Ureter (tissue), 1 donor: ENCODE results near the gene PCYT2. TPM values are rescaled to one million over a fixed set of nuclear protein-coding genes. Genes with fewer than 3 reads are reported as not detected.
"Not testable (repeated sequence)": the region's sequence is repeated elsewhere in the genome, so short reads cannot be mapped to it uniquely, and the experiment has no call there.

Experiments used
- DNase-seq: peaks from one replicate; pipeline ENCODE4 v3.0.0-alpha.2; 2020; ENCODE audit warnings: low spot score
- total RNA-seq: library from RNA; stranded (reverse); gene quantifications from one replicate; pipeline ENCODE4 v1.2.4, GENCODE V29; 2023
- donor health status: DM: yes; HTN: yes; CAD: no.

Gene PCYT2
- total RNA-seq, 1 donor from 2014 or later = 58.9 TPM

GRCh38 chr17:81927653-81928543 is 16.7 kb upstream of the PCYT2 start, which contains the start of gene MAFG:
Gene MAFG (minus strand): TSS chr17:81927735. CDS start chr17:81923185, 4,550 bp downstream.
- peak; percentile 91 for DNase-seq

- DNase-seq = no peak
Measured at GRCh38 chr17:81927152-81927652, 16.0 kb upstream of the PCYT2 start.

GRCh38 chr17:81926451-81927151 is 15.4 kb upstream of the PCYT2 start:
- peak; percentile 80 for DNase-seq

GRCh38 chr17:81925860-81926450 is 14.8 kb upstream of the PCYT2 start:
- no peak for DNase-seq

- DNase-seq = no peak
Measured at GRCh38 chr17:81924557-81925532, 13.6 kb upstream of the PCYT2 start.

- peak; percentile 77 for DNase-seq
Measured at GRCh38 chr17:81923302-81924260, 12.4 kb upstream of the PCYT2 start.

GRCh38 chr17:81922566-81923301 is 11.5 kb upstream of the PCYT2 start:
- no peak for DNase-seq

GRCh38 chr17:81921996-81922565 is 10.9 kb upstream of the PCYT2 start:
- no peak for DNase-seq

GRCh38 chr17:81921537-81921862 is 10.3 kb upstream of the PCYT2 start:
- no peak for DNase-seq

GRCh38 chr17:81920612-81921536 is 9.7 kb upstream of the PCYT2 start:
- no peak for DNase-seq

GRCh38 chr17:81918832-81919545 is 7.8 kb upstream of the PCYT2 start:
- peak; percentile 69 for DNase-seq

- DNase-seq = not testable (repeated sequence)
Measured at GRCh38 chr17:81918333-81918669, 7.1 kb upstream of the PCYT2 start.

GRCh38 chr17:81917565-81918332 is 6.5 kb upstream of the PCYT2 start, which contains the start of gene SIRT7:
Gene SIRT7 (minus strand): TSS chr17:81918176. CDS start chr17:81918131, 45 bp downstream.
- peak; percentile 81 for DNase-seq

GRCh38 chr17:81916234-81917001 is 5.2 kb upstream of the PCYT2 start:
- DNase-seq = no peak

GRCh38 chr17:81915331-81915730 is 4.1 kb upstream of the PCYT2 start:
- DNase-seq = no peak
